ENCODE measurements around the gene PTP4A2.

DNA sequence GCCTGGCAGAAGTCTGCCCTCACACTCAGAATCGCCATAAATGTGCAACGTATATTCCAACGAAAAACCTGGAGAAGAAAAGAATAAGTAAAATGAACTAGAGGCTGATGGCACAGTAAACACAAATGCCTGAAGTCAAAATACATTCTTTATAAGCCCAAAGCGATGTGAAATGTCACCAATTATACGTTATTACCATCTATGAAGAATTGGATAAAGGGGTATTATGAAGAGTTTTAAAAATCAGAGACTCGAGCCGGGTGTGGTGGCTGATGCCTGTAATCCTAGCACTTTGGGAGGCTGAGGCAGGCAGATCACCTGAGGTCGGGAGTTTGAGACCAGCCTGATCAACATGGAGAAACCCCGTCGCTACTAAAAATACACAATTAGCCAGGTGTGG lies 18.6 kb downstream of the PTP4A2 start:
- TF ChIP-seq, protein P1, sequence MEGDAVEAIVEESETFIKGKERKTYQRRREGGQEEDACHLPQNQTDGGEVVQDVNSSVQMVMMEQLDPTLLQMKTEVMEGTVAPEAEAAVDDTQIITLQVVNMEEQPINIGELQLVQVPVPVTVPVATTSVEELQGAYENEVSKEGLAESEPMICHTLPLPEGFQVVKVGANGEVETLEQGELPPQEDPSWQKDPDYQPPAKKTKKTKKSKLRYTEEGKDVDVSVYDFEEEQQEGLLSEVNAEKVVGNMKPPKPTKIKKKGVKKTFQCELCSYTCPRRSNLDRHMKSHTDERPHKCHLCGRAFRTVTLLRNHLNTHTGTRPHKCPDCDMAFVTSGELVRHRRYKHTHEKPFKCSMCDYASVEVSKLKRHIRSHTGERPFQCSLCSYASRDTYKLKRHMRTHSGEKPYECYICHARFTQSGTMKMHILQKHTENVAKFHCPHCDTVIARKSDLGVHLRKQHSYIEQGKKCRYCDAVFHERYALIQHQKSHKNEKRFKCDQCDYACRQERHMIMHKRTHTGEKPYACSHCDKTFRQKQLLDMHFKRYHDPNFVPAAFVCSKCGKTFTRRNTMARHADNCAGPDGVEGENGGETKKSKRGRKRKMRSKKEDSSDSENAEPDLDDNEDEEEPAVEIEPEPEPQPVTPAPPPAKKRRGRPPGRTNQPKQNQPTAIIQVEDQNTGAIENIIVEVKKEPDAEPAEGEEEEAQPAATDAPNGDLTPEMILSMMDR (IDR thresholded peaks at IDR 0.05): no peak
- TF ChIP-seq POLR2A (IDR thresholded peaks at IDR 0.05) (no peak), EP300 (IDR thresholded peaks at IDR 0.05) (no peak)
